HEK293T (cell line): Measurements from ENCODE around the gene MMD2.

ENCODE experiments used
- FOXK2 ChIP-seq: fragments of 450-650 bp; IDR thresholded peaks from 2 replicates; pipeline ENCODE4 v1.6.1; 2016; ENCODE audit warnings: mild to moderate bottlenecking
- L3MBTL2 ChIP-seq: fragments of 450-650 bp; conservative IDR thresholded peaks from 2 replicates; pipeline ENCODE4 v1.6.1; 2016; ENCODE audit warnings: mild to moderate bottlenecking
- SP1 ChIP-seq: fragments of 450-650 bp; IDR thresholded peaks from 2 replicates; pipeline ENCODE4 v1.6.1; 2017
- SUZ12 ChIP-seq: fragments of 450-650 bp; IDR thresholded peaks from 2 replicates; pipeline ENCODE4 v1.6.1; 2016; ENCODE audit warnings: mild to moderate bottlenecking

DNA sequence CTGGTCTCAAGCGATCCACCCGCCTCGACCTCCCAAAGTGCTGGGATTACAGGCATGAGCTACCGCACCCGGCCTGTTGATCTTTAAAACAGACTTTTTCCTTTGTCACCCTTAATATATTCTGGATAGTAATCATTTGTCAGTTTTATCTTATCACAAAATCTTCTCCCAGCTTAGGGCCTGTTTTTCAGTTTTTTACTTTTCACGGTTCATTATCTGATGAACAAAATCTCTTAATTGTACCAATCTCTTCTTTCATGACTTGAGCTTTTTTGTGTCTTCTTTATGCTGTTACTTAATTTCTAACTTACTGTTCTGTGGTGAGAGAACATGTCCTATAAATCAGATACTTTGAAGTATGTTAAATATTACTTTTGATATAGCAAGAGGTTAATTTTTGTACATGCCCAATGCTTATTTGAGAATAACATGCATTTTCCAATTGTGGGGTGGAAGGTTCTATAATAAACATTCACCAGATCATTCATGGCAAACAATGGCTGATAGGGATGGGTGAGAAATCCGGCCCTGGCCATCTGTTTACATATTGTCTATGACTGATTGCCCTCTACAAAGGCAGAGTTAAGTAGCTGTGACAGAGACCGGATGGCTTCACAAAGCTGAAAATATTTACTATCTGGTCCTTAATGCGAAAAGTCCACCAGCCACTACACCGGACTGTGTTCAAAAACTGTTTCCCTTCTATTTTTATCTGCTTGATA lies 102.5 kb downstream of the MMD2 start:
- TF ChIP-seq SP1 = no peak
- no peak for TF ChIP-seq FOXK2
- no peak for TF ChIP-seq L3MBTL2
- TF ChIP-seq SUZ12 = no peak
